Measurements from ENCODE around the gene FEV. TPM values are rescaled to one million over a fixed set of nuclear protein-coding genes. Genes with fewer than 3 reads are reported as not detected.

Gene FEV
- total RNA-seq, 1 donor, result not detected

DNA sequence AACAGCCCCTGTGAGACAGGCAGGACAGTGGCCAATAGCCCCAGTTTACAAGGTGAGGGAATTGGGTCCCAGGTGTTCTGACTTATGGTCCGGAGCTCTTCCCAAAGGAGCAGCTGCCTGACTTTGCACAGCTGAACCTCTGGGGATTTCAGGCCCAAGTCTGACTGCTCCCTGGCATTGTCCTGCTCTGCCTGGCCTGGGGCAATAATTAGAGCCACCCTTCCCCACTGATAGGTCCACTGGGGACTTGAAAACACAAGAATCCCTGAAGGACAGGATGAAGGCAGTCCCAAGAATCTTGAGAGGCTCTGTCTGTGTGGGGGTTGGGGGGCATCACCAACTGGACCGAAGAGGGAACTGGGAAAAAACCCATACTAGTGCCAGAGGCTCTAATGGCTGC is 3.7 kb upstream of the FEV start:
- no peak for DNase-seq (ENCODE audit: low read depth)
- TF ChIP-seq, protein P1, sequence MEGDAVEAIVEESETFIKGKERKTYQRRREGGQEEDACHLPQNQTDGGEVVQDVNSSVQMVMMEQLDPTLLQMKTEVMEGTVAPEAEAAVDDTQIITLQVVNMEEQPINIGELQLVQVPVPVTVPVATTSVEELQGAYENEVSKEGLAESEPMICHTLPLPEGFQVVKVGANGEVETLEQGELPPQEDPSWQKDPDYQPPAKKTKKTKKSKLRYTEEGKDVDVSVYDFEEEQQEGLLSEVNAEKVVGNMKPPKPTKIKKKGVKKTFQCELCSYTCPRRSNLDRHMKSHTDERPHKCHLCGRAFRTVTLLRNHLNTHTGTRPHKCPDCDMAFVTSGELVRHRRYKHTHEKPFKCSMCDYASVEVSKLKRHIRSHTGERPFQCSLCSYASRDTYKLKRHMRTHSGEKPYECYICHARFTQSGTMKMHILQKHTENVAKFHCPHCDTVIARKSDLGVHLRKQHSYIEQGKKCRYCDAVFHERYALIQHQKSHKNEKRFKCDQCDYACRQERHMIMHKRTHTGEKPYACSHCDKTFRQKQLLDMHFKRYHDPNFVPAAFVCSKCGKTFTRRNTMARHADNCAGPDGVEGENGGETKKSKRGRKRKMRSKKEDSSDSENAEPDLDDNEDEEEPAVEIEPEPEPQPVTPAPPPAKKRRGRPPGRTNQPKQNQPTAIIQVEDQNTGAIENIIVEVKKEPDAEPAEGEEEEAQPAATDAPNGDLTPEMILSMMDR (IDR thresholded peaks at IDR 0.05; ENCODE audit: insufficient read depth, low read depth, low read length), result no peak

DNA sequence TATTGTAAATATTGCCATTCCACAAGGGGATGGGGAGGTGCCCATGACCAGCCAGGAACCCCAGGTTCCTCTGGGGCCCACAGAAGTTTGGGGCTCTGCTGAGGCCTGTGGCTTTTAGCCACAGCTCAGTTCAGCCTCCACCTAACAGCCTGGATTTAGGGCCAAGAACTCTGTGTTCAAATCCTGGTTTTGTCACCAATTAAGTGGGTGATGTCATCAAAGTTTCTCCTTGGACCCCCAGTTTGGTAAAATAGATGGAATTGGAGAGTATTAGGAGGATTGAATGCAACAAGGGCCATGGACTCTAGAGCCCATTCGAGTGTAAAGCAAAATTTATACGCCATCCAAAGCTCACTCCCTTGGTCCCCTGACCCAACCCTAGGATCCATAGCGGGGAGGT is 3.2 kb upstream of the FEV start:
- no peak overlapping the region for H3K4me3 ChIP-seq (ENCODE audit: low read depth, low read length)
- TF ChIP-seq, protein P1 (IDR thresholded peaks at IDR 0.05; ENCODE audit: insufficient read depth, low read depth, low read length), result no peak
- DNase-seq (ENCODE audit: low read depth), result no peak

More for the DNA sequence above, 3.7 kb upstream of the FEV start:
- no peak overlapping the region for H3K4me3 ChIP-seq (ENCODE audit: low read depth, low read length)

DNA sequence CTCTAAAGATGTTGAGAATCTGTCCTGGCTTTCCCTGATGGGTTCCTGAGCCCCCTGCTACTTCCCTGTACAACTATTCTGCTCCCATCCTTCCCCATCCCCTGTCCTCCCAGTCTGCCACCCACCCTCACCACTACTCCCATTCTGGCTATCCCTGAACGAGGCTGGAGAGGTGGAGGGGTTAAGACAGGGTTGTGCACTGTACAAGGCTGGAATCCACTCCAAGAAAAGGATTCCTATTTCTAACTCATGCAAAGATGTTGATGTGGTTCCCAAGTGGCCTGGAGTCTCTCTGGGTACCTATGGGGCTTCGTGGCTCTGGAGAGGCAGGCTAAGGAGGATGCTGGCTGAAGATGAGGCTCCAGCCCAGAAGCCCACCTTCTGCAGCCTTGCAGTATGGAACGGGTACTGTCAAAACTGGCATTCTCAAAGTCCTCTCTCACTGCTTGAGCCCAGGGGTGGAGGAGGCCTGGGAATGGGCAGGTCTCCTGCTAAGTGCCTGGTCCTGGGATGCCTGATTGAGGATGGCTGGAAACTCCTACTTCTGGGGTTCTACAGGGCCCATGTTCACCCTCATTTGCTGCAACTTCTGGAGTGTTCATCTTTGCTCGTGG is 1.3 kb upstream of the FEV start:
- DNase-seq (ENCODE audit: low read depth), result no peak
- H3K4me3 ChIP-seq (ENCODE audit: low read depth, low read length), result no peak overlapping the region
- TF ChIP-seq, protein P1 (IDR thresholded peaks at IDR 0.05; ENCODE audit: insufficient read depth, low read depth, low read length), result no peak

DNA sequence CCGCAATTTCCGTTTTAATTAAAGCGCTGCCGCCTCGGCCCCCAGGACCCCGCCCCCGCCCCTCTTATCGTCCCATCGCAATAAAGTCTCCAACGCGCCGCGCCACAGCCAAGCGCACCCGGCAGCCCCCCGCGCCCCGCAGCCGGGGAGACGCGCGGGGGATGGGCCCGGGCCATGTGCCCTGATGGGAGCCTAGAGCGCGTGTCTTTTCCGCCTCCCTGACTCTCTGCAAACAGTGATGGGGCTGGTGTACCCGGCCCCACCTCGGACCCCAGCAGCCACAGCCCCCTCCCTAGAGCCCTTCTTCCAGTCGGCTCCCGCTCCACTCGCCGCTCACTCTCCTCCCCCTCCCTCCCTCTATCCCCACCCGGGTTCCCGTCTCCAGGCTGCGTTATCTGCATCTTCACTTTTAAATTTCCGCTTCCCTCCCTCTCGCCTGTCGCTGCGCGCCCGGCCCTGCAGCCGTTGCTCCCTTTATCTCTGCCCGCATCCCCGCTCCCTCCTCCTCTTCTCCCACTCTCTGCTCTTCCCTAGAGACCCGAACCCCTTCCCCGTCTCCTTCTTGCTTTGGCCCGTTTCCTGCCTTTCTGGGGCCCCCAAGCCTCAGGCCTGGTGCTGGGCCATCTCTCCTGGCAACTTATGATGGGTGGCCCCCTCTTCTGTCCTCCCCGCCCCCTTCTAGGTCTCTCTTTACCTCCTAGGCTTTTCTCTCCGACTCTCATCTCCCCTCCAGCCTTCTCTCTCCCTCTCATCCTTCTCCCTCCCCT is 524 bp upstream of the FEV start:
- TF ChIP-seq, protein P1 (IDR thresholded peaks at IDR 0.05; ENCODE audit: insufficient read depth, low read depth, low read length), result no peak
- DNase-seq (ENCODE audit: low read depth), result no peak
- no peak overlapping the region for H3K4me3 ChIP-seq (ENCODE audit: low read depth, low read length)

DNA sequence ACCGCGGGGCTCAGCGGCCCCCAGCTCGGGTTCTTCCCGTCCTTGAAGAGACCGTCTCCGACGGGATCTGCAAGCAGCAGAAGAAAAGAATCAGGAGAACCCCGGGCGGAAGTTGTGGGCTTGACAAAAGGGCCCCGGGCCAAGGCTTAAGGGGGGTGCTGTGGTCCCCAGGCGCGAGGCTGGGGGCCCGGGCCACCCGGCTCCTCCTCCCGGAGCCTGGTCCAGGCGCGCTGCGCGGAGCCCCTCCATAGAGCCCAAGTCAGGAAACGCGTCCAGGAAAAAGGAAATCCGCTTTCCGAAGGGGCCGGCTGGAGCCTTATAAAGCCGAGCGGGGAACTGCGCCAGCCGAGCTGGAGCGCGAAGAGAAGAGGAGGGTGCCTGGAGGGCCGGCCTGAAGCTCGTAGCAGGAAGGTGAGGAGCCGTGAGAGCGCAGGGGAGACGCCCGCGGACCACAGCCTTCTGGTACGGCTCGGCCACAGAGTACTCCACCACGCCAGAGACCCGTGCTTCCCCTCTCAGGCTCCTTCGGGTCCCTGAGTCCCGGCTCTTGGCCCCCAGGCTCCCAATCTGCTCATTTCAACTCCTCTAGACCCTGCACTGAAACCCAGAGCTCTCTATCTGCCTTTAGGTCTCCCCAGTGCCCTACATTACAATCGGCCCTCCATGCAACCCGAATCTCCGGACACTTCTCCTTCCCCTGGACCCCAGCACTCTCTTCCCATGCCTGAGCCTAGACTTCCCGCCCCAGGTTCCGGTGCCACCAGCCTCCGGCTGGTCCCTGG is 554 bp downstream of the FEV start:
- no peak overlapping the region for H3K4me3 ChIP-seq (ENCODE audit: low read depth, low read length)
- TF ChIP-seq, protein P1 (IDR thresholded peaks at IDR 0.05; ENCODE audit: insufficient read depth, low read depth, low read length), result no peak
- no peak for DNase-seq (ENCODE audit: low read depth)

DNA sequence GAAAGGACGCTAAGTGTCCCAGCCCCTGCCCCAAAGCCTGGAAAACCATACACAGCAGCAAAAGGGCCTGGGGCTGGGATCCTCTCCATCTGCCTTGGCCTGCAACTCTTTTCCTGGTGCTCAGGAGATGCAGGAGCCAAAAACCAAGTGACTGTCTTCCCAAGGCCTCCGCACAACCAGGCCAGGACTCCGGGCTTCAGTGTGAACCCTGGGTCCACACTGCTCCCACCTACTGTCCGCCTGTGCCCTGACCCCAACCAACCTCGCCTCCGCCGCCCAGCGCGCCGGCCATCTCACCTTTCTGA is 1.1 kb downstream of the FEV start:
- no peak overlapping the region for H3K4me3 ChIP-seq (ENCODE audit: low read depth, low read length)
- TF ChIP-seq, protein P1 (IDR thresholded peaks at IDR 0.05; ENCODE audit: insufficient read depth, low read depth, low read length), result no peak
- no peak for DNase-seq (ENCODE audit: low read depth)

All from fibroblast of villous mesenchyme (primary cell).